ENCODE data around the gene MECR.

Gene MECR

GRCh38 chr1:29237129-29237821 lies 6.5 kb upstream of the MECR start:
- TF ChIP-seq REST (IDR thresholded peaks at IDR 0.05; ENCODE audit: insufficient read depth in 1 of 2, low read depth in 2 of 2, low read length in 2 of 2) (no peak), FOXP2 (optimal IDR thresholded peaks at IDR 0.05; ENCODE audit: borderline replicate concordance, extremely low read depth, extremely low read length, insufficient read depth) (no peak)

- TF ChIP-seq FOXP2 (optimal IDR thresholded peaks at IDR 0.05; ENCODE audit: borderline replicate concordance, extremely low read depth, extremely low read length, insufficient read depth) = no peak
- TF ChIP-seq POLR2AphosphoS5 (IDR thresholded peaks at IDR 0.05; ENCODE audit: low read depth, low read length) = no peak
- TF ChIP-seq TAF1 (IDR thresholded peaks at IDR 0.05; ENCODE audit: borderline replicate concordance, insufficient read depth, low read length) = no peak
- no peak for TF ChIP-seq SIN3A (IDR thresholded peaks at IDR 0.05; ENCODE audit: borderline replicate concordance, insufficient read depth, low read length)
- TF ChIP-seq REST (IDR thresholded peaks at IDR 0.05; ENCODE audit: insufficient read depth in 1 of 2, low read depth in 2 of 2, low read length in 2 of 2) = no peak
Observed at GRCh38 chr1:29236712-29237128, 6.0 kb upstream of the MECR start.

- peak; percentile 52 for TF ChIP-seq FOXP2 (optimal IDR thresholded peaks at IDR 0.05; ENCODE audit: borderline replicate concordance, extremely low read depth, extremely low read length, insufficient read depth)
- TF ChIP-seq SIN3A (IDR thresholded peaks at IDR 0.05; ENCODE audit: borderline replicate concordance, insufficient read depth, low read length) = no peak
- no peak for TF ChIP-seq POLR2AphosphoS5 (IDR thresholded peaks at IDR 0.05; ENCODE audit: low read depth, low read length)
- no peak for TF ChIP-seq TAF1 (IDR thresholded peaks at IDR 0.05; ENCODE audit: borderline replicate concordance, insufficient read depth, low read length)
Observed at GRCh38 chr1:29235955-29236711, 5.4 kb upstream of the MECR start, which contains the start of gene PTPRU. Gene PTPRU (plus strand): TSS chr1:29236522. CDS start chr1:29236645, 123 bp downstream.

- TF ChIP-seq REST (IDR thresholded peaks at IDR 0.05; ENCODE audit: insufficient read depth in 1 of 2, low read depth in 2 of 2, low read length in 2 of 2) (no peak), TAF1 (IDR thresholded peaks at IDR 0.05; ENCODE audit: borderline replicate concordance, insufficient read depth, low read length) (no peak), SIN3A (IDR thresholded peaks at IDR 0.05; ENCODE audit: borderline replicate concordance, insufficient read depth, low read length) (no peak), FOXP2 (optimal IDR thresholded peaks at IDR 0.05; ENCODE audit: borderline replicate concordance, extremely low read depth, extremely low read length, insufficient read depth) (no peak), POLR2AphosphoS5 (IDR thresholded peaks at IDR 0.05; ENCODE audit: low read depth, low read length) (no peak)
Observed at GRCh38 chr1:29234471-29234870, 3.7 kb upstream of the MECR start.

- TF ChIP-seq SIN3A (IDR thresholded peaks at IDR 0.05; ENCODE audit: borderline replicate concordance, insufficient read depth, low read length) (no peak), REST (IDR thresholded peaks at IDR 0.05; ENCODE audit: insufficient read depth in 1 of 2, low read depth in 2 of 2, low read length in 2 of 2) (no peak), TAF1 (IDR thresholded peaks at IDR 0.05; ENCODE audit: borderline replicate concordance, insufficient read depth, low read length) (no peak), POLR2AphosphoS5 (IDR thresholded peaks at IDR 0.05; ENCODE audit: low read depth, low read length) (no peak), FOXP2 (optimal IDR thresholded peaks at IDR 0.05; ENCODE audit: borderline replicate concordance, extremely low read depth, extremely low read length, insufficient read depth) (no peak)
Observed at GRCh38 chr1:29233693-29234092, 3.0 kb upstream of the MECR start.

Measured in PFSK-1 (cell line).